ENCODE data around the gene EPYC. TPM values are rescaled to one million over a fixed set of nuclear protein-coding genes. Genes with fewer than 3 reads are reported as not detected.
A peak's percentile ranks its signal among the peaks of the same experiment; 100 is the strongest.
"Not testable (repeated sequence)": the region's sequence is repeated elsewhere in the genome, so short reads cannot be mapped to it uniquely, and the experiment has no call there.

EPYC gene
- total and polyA plus RNA-seq, 2 experiments from 2014 or later: not detected

DNA sequence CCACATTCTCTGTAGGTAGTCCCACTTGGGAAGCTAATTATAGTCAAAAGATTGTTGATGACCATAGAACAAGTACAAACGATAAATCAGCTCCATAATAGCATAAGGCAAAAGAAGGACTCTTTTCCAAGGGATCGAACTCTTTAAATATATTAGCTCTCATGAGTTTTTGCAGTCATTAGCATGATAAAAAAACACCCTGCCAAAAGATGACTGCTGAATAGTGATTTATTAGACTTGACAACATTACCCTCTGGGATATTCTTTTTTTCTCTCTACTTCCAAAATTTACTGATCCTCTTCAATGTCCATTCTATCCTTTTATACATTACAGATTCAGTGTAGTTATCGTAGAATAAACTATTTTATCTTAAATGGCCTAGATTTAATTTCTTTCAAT, 14.2 kb downstream of the EPYC start:
- H3K27me3 ChIP-seq: no peaks in the 10 kb centered on the region
- TF ChIP-seq, protein P1, sequence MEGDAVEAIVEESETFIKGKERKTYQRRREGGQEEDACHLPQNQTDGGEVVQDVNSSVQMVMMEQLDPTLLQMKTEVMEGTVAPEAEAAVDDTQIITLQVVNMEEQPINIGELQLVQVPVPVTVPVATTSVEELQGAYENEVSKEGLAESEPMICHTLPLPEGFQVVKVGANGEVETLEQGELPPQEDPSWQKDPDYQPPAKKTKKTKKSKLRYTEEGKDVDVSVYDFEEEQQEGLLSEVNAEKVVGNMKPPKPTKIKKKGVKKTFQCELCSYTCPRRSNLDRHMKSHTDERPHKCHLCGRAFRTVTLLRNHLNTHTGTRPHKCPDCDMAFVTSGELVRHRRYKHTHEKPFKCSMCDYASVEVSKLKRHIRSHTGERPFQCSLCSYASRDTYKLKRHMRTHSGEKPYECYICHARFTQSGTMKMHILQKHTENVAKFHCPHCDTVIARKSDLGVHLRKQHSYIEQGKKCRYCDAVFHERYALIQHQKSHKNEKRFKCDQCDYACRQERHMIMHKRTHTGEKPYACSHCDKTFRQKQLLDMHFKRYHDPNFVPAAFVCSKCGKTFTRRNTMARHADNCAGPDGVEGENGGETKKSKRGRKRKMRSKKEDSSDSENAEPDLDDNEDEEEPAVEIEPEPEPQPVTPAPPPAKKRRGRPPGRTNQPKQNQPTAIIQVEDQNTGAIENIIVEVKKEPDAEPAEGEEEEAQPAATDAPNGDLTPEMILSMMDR (IDR thresholded peaks at IDR 0.05; ENCODE audit: low read depth, low read length): no peak
- no peak overlapping the region for H3K4me3 ChIP-seq
- no peaks in the 10 kb centered on the region for H3K36me3 ChIP-seq
- peaks cover 9% of the 10 kb centered on the region for H3K4me1 ChIP-seq (ENCODE audit: low read depth)
- H3K9me3 ChIP-seq (ENCODE audit: low read depth): no peaks in the 10 kb centered on the region
- no peak for DNase-seq (ENCODE audit: low read depth in 1 of 2, low spot score in 1 of 2)
- H3K27ac ChIP-seq: no peak overlapping the region

- no peaks in the 10 kb centered on the region for H3K9me3 ChIP-seq (ENCODE audit: low read depth)
- TF ChIP-seq, protein P1 (IDR thresholded peaks at IDR 0.05; ENCODE audit: low read depth, low read length): no peak
- H3K27ac ChIP-seq: no peak overlapping the region
- no peaks in the 10 kb centered on the region for H3K36me3 ChIP-seq
- no peaks in the 10 kb centered on the region for H3K27me3 ChIP-seq
- H3K4me3 ChIP-seq: no peak overlapping the region
- H3K4me1 ChIP-seq (ENCODE audit: low read depth): peaks cover 4% of the 10 kb centered on the region
- DNase-seq (ENCODE audit: low read depth in 1 of 2, low spot score in 1 of 2): no peak
These were observed 15.1 kb downstream of the EPYC start for GRCh38 chr12:90989686-90990111.

DNA sequence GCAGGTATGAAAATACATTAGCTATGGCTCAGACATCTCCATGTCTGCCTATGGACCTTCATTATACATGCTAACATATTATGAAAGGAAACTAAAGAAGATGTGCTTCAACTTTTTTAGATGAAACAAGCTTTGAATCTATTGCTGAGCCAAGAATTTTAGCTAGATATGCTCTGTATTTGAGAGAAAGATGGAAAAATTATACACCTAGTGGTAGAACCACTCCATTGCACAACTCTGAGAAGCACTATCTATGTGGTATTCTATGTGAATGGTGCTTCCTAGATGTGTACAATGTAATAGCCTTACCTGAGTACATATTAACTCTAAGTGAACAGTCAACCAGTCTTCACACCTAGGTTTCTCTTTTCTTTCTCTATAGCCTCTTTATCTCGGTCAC, 17.3 kb downstream of the EPYC start:
- TF ChIP-seq, protein P1 (IDR thresholded peaks at IDR 0.05; ENCODE audit: low read depth, low read length): no peak
- Histone ChIP-seq H3K27ac (no peak overlapping the region), H3K4me3 (no peak overlapping the region), H3K4me1 (ENCODE audit: low read depth) (no peaks in the 10 kb centered on the region), H3K9me3 (ENCODE audit: low read depth) (no peaks in the 10 kb centered on the region), H3K36me3 (no peaks in the 10 kb centered on the region), H3K27me3 (no peaks in the 10 kb centered on the region)
- no peak for DNase-seq (ENCODE audit: low read depth in 1 of 2, low spot score in 1 of 2)

DNA sequence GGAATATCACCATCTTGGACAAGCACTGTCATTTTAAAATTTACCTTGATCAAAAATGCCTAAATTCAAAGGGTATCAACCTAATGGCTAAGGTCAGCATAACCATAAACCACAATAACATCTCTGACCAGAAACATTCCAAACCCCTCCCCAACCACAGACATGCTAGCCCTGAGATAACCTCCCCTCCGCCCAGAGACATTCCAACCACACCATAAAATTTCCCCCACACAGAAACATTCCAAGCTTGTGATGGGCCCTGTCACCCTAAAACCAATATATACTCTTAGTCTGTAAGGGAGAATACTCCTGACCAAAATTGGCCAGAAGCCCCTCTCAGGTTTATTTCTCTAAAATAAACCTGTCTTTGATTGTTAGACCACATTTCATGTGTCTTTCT, 17.7 kb downstream of the EPYC start:
- Histone ChIP-seq H3K4me3 (no peak overlapping the region), H3K9me3 (ENCODE audit: low read depth) (no peaks in the 10 kb centered on the region), H3K36me3 (no peaks in the 10 kb centered on the region), H3K27ac (no peak overlapping the region), H3K4me1 (ENCODE audit: low read depth) (no peaks in the 10 kb centered on the region), H3K27me3 (no peaks in the 10 kb centered on the region)
- peak in 1 of 2 donors; percentile 37 for DNase-seq (ENCODE audit: low read depth in 1 of 2, low spot score in 1 of 2)
- TF ChIP-seq, protein P1 (IDR thresholded peaks at IDR 0.05; ENCODE audit: low read depth, low read length): no peak

DNA sequence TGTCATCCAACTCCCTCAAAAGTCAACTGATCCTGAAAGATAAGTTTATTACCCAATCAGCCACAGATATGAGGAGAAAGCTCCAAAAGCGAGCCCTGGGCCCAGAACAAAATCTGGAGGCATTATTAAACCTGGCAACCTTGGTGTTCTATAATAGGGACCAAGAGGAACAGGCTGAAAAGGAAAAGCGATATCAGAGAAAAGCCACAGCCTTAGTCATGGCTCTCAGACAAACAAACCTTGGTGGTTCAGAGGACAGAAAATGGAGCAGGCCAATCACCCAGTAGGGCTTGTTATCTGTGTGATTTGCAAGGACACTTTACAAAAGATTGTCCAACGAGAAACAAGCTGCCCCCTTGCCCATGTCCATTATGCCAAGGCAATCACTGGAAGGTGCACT, 19.4 kb downstream of the EPYC start:
- H3K36me3 ChIP-seq; H3K27me3 ChIP-seq; DNase-seq (ENCODE audit: low read depth in 1 of 2, low spot score in 1 of 2); H3K4me3 ChIP-seq; H3K4me1 ChIP-seq (ENCODE audit: low read depth); H3K9me3 ChIP-seq (ENCODE audit: low read depth); H3K27ac ChIP-seq: not testable (repeated sequence)

- Histone ChIP-seq H3K4me1 (ENCODE audit: low read depth) (no peaks in the 10 kb centered on the region), H3K27ac (no peak overlapping the region), H3K4me3 (no peak overlapping the region), H3K36me3 (no peaks in the 10 kb centered on the region), H3K9me3 (ENCODE audit: low read depth) (no peaks in the 10 kb centered on the region), H3K27me3 (no peaks in the 10 kb centered on the region)
- TF ChIP-seq, protein P1 (IDR thresholded peaks at IDR 0.05; ENCODE audit: low read depth, low read length): no peak
- DNase-seq (ENCODE audit: low read depth in 1 of 2, low spot score in 1 of 2): no peak
These were observed 20.7 kb downstream of the EPYC start for GRCh38 chr12:90984114-90984513.

Measured in cardiac muscle cell (in vitro differentiated cells and primary cell).